ENCODE data around the gene C19orf47.

DNA sequence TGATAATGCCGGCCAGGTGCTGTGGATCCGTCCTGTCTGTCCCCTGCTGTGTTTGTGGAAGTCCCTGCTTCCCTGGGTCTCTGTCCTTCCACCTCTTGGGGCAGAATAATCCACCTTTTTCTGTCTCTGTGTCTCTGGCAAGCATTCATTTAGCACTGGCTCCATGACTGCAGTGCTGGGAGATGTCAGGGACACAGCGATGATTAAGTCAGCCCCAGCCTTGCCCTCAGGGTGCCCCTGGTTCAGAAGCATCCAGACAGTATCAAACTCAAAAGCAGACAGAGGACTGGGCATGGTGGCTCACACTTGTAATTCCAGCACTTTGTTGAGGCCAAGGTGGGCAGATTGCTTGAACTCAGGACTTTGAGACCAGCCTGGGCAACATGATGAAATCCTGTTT, 40.3 kb upstream of the C19orf47 start:
- TF ChIP-seq, protein P1, sequence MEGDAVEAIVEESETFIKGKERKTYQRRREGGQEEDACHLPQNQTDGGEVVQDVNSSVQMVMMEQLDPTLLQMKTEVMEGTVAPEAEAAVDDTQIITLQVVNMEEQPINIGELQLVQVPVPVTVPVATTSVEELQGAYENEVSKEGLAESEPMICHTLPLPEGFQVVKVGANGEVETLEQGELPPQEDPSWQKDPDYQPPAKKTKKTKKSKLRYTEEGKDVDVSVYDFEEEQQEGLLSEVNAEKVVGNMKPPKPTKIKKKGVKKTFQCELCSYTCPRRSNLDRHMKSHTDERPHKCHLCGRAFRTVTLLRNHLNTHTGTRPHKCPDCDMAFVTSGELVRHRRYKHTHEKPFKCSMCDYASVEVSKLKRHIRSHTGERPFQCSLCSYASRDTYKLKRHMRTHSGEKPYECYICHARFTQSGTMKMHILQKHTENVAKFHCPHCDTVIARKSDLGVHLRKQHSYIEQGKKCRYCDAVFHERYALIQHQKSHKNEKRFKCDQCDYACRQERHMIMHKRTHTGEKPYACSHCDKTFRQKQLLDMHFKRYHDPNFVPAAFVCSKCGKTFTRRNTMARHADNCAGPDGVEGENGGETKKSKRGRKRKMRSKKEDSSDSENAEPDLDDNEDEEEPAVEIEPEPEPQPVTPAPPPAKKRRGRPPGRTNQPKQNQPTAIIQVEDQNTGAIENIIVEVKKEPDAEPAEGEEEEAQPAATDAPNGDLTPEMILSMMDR (IDR thresholded peaks at IDR 0.05 in 8 of 11, conservative IDR thresholded peaks at IDR 0.05 in 3 of 11), result no peak
- no peak for TF ChIP-seq POLR2AphosphoS5 (IDR thresholded peaks at IDR 0.05)
